NCI-H2029 (cell line): ENCODE data around the gene ZNF492.
"Not testable (repeated sequence)": the region's sequence is repeated elsewhere in the genome, so short reads cannot be mapped to it uniquely, and the experiment has no call there.

ENCODE experiments used
- DNase-seq: peaks from one replicate; lab custom pipeline; 2025; lab: John Stamatoyannopoulos, UW

The ZNF492 gene

DNA sequence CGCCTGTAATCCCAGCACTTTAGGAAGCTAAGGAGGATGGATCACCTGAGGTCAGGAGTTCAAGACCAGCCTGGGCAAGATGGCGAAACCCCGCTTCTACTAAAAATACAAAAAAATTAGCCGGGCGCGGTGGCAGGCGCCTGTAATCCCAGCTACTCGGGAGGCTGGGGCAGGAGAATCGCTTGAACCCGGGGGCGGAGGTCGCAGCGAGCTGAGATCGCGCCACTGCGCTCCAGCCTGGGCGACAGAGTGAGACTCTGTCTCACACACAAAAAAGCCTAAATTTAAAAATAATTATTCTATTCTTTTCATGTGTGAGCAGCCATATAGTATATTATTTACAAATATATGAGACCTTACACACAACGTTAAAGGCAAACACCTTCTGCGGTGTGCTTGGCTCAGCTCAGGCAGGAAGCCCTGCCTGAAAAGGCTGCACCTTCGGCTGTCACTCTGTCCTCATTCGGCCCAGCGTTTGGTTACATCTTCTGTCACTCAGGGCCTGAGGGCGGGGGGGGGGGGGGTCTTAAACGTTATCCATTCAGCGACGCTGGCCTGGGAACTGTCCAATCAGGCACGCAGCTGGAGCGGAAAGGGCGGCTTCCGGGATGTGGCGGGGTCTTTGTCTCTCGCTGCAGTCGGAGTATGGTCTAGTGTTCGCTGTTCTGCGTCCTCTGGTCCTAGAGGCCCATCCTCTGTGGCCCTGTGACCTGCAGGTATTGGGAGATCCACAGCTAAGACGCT is at the start of gene ZNF492:
Gene ZNF492 (plus strand): TSS at position 619 of the 744 bp plus-strand sequence. CDS start 19,076 bp downstream, outside the sequence.
- not testable (repeated sequence) for DNase-seq

- DNase-seq, result no peak
Measured at GRCh38 chr19:22595422-22595821, 38.7 kb upstream of the ZNF492 start.

DNA sequence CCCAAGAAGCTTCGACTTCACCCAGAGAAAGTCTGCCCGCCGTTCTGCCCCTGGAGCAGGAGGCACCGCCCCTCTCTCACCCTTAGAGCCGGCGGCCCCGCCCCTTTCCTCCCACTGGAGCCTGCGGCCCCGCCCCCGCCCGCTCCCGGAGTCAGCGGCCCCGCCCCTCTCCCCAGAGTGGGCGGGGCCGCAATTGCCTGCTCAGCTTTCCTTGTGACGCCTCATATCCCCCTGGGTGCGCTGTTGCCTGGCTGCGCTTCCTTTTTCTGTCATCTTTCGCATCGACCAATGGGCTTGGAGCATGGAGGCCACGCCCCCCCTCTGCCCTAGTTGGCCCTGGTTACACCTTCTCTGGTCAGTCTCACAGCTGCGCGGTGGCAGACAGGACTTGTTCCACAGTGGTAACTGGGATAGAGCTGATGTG is 38.2 kb upstream of the ZNF492 start:
- no peak for DNase-seq

DNA sequence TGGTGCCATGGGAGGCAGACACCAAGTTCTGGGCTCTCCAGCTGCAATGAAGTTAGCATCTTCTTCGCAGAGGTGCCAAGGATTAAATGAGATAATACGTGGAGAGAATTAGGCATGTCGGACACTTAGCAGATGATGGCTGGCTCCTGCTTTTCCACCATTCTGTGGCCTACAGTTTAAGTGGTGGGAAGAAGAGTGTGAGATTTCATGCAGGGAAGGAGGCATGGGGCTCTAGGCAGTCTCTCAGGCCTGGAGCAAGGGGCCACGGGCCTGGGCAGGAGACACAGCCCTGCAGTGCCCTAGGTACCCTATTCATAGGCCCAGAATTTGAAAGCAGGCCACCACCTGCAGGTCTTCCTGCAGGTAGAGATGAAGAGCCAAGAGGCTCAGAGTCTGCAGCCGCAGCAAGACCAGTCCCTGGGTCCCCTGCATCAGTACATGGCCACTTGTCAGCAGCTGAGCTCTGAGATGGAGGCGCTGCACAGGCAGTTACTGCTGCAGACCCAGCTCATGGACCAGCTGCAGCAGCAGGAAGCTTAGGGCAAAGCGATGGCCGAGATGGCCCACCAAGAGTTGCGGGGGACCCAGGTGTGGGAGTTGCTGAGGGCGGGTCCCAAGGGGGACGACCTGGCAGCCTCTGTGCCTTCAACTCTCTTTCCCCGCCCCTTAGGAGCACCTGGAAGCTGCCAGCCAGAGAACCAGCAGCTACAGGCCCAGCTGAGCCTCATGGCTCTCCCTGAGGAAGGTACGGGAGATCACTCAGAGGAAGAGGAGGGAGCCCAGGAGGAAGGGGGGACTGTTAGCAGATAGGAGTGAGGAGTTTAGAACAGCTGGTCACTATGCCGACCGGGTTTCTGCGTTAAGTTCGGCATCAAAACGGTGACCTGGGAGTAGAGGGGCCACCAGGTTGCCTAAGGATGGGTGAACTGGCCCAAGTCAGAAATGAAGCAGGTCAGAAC is 33.2 kb upstream of the ZNF492 start:
- DNase-seq, result no peak

DNA sequence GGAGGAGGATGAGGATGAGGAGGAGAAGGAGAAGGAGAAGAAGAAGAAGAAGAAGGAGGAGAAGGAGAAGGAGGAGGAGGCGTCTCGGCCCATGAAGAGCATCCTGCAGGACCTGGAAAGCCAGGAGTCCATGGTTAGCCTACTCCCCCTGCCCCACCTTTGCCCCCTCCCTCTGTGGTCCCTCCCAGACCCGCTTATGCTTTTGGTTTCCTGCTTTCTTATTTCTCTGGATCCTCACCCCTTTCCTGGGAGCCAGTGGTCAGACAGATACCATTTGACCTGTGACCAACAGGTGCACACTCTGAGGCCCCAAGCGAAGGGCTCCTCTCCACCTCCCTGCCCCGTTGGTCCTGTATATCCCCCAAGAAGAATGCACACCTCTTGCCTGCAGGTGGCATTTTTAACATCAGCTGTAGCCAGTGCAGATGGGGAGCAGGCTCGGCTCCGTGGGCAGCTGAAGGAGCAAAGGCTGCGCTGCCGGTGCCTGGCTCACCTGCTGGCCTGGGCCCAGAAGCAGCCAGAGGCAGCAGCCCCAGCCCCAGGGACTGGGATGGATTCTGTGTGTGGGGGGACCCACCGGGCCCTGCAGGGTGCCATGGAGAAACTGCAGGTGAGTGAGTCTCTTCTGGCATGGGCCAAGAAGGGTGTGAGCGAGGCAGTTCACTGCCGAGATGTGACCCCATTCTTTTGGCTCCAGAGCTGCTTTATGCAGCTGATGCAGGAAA is 32.1 kb upstream of the ZNF492 start:
- DNase-seq, result no peak

DNA sequence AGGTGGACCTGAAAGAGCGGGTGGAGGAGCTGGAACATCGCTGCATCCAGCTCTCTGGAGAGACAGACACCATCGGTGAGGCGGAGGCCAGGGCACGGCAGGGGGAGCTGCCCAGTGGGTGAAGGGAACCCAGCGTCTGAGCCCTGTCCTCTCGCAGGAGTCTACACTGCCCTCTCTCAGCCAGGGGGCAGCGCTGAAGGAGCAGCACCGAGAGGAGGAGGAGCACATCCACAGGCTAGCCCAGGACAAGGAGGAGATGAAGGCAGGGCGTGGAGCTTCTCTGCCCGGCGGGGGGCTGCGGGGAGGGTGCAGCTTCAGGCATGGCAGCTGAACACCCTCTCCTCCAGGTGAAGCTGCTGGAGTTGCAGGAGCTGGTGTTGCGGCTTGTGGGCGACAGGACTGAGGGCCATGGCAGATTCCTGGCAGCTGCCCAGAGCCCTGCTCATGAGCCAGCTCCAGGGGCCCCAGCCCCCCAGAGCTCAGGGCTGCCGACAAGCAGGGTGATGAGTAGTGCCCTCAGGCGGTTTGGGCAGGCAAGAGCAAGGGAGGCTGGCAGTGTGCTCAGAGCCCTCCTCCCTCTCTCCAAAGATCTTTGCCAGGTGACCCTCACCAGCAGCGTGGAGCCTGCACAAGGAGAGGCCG is 31.4 kb upstream of the ZNF492 start:
- no peak for DNase-seq

DNA sequence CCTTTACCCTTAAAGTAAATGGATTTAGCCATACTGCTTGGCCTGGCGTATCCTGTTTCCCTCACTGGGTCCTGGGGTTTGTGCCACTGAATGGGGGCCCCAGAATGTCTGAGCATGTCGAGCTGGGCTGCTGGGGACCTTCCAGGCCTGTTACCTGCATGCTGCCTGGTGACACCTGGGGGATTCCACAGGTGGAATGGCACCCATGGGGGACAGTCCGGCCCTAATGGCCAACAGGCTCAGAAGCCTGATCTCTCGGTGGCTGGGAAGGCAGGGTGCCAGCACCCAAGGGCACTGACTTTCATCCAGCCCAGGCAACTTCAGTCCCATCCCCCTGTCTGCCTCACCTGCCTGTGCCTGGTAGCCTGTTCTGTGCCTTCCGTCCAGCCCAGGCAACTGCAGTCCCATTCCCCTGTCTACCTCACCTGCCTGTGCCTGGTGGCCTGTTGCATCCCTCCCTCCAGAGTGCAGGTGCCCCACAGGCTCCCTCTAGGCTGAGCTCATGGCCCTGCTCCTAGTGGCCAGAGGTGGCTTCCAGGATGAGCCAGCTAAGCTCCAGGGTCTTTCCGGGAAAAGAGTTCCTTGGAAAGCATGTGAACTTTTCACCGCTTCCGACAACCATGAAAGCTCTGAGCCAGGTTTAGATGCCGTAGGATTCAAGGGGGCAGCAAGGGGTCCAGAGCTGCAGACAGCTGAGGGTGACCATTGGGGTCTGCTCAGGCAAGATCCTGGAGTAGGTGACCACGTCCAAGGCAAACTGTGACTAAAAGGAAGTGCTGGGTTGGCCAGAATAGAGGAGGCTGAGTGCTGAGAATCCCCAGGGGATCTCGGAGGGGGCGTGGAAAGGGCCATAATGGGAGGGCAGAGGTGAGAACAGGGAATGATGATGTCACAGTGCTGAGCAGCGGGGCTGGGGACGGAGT is 30.3 kb upstream of the ZNF492 start:
- DNase-seq, result no peak

DNA sequence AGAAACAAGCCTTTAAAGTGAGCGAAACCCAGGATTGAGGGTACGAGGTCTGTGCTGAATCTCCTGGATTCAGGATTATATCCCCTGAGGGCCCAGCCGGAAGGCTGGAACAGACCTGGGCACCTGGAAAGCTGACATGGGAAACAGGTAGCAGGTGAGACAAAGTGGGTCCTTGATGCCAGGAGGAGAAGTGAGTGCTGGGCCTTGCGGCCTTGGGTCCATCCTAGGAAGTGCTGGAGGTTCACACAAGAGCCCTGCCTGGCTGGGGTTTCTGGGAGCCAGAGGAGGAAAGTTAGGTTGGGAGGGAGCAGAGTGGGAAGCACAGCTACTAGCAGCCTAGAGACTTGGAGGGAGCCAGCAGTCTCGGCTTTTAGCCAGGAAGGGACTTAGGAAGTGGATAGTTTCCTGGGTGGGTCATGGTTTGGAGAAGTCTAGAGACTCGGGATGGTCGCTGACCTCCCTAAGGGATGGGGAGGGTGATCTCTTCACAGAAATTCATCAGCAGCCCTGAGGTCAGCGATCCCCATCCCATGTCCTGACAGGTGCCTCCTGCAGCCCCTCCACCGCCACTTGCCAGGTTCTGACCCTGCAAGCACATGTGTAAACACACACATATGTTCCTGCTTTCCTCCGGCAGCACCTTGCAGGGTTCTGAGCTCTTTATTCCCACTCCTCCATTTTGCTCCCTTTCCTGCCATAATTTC is 29.4 kb upstream of the ZNF492 start:
- no peak for DNase-seq

DNA sequence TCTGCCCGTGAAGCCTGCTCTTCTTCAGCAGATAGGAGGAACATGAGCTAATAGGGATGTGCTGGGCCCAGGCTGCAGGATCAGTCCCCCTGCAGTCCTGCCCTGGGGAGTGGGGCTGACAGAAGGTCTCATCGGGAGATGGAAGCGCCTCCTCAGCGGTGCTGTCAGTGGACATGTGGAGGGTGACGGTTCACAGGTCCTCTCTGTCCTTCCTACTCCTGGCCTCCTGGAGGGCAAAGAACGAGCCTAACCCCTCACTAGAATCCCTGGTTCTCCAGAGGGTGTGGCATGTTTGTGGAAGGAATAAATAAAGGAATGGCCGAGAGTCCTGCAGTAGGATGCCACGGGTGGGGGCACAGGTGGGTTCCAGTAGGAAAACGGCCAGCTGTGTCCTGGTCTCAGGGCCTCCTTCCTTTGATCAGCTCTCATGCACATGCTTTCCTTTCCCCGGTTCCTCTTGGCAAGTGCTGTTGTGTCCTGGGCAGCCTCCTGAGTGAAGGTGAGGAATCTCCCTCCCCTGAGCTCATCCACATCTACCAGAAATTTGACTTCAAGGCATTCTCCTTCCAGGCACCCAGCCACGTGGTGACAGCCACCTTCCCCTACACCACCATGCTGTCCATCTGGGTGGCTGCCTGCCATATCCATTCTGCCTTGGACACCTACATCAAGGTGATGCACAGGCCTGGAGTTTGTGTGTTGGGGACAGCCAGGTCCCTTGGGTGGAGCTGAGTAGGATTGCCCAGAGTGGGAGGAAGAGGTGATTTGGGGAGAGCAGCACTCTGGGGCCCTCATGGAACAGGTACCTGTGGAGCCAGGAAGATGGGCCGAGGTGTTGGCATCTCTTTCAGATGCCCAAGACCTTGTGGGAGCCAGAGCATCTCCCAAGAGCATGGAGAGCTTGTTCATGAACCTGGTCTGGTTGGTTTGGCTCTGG is 28.6 kb upstream of the ZNF492 start:
- DNase-seq, result no peak

- no peak for DNase-seq
Measured at GRCh38 chr19:22606212-22606553, 27.9 kb upstream of the ZNF492 start.

DNA sequence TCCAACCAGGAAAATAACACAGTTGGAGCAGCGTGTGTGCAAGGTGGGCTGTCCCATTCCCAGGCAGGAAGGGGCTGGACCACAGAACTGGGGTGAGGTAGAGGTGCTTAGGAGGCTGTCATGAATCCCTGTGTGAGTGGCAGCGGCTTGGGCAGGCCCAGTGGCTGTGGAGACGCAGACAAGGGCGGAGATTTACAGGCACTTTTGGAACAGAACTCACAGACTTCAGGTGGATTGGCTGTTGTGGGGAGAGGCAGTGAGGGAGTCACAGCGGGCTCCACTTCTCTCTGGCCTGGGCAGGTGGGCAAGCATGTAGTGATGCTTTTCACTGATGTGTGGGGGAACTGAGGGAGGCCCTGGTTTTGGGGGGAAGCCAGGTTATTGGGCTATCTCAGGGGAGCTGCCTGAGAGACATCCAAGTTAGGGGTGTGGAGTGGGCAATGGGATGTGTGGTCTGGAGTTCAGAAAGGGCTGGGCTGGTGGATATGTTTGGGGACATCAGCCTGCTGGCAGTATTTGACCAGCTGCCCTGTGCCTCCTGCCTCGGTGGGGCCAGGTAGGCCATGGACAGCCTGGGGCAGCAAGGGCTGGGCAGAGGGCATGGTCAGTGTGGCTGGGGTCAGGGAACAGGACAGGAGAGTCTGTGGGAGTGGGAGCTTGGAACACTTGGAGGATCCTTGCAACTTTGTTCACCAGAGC is 27.0 kb upstream of the ZNF492 start:
- DNase-seq, result no peak

- no peak for DNase-seq
Measured at GRCh38 chr19:22607653-22608430, 26.3 kb upstream of the ZNF492 start.

- no peak for DNase-seq
Measured at GRCh38 chr19:22608441-22608840, 25.7 kb upstream of the ZNF492 start.

GRCh38 chr19:22609630-22610029 is 24.5 kb upstream of the ZNF492 start:
- DNase-seq, result no peak

DNA sequence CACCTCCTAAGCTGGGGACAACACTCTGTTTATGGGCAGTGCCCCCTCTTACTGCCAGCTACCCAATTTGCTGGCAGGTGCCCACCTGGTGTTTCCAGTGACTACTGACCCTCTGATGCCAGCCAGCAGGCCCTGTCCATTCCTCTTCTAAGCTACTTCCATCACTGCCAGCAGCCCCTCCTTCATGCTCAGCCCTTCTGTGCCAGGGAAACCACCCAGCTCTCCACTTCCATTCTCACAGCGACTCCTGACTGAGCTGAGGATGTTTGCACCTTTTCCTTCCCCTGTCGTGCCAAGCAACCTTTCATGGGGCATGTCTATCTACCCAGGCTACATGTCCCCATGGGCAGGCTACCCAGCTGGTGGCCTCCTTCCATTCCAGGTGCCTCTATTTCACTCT is 24.0 kb upstream of the ZNF492 start:
- DNase-seq, result no peak

- no peak for DNase-seq
Measured at GRCh38 chr19:22612316-22612715, 21.8 kb upstream of the ZNF492 start.

DNA sequence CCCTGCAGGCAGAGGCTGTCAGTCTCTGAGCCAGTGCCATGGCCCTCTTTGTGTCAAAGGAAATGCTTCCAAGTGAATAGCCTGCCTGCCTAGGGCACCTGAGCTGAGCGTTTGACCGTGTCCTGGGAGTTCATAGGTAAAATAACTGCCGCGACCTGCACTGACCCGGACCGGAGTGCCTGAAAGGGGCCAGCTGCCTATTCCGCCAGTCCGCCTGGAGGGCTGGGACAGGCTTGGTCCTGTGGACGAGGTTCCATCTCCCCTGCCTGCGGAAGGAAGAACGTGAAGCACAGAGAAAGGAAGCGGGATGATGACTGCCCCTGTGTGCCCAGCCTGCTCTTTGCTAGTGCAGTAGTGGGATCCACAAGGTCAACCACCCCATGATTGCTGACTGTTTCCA is 17.5 kb upstream of the ZNF492 start:
- no peak for DNase-seq

DNA sequence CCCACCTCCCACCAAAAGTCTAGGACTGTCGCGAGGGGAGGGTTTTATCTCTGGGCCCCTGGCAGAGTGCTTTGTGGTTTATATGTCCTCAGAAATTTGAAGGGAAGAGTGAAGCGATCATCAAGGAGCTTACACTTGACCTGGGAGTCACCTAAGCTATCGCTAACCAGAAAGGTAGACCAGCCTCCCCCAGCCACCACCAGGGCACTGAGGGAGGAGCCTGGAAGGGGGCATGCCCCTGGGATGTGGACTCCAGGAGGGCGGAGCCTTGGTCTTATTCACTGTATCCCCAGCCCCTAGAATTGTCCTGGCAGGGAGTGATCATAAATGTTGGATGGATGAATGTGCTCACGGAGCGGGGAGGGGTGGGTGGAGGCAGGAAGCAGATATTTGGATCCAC is 16.9 kb upstream of the ZNF492 start:
- not testable (repeated sequence) for DNase-seq
